Spleen (tissue), 11 donors: ENCODE measurements around the gene BAIAP2L1. TPM values are rescaled to one million over a fixed set of nuclear protein-coding genes. Genes with fewer than 3 reads are reported as not detected.

ENCODE experiments used
- DNase-seq: peaks from one replicate; pipeline ENCODE4 v3.0.0-alpha.2; 2020
- H3K27ac ChIP-seq, 8 donors: fragments of 200-600 bp; sonication (generic) in 7 of 8; 1 replicate in 4 of 8; 2 replicates in 4 of 8; pipeline versions ENCODE4 v1.5.0 to v1.8.0; 2016 to 2021; ENCODE audit warnings: inconsistent platforms in 4 of 8, mild to moderate bottlenecking in 4 of 8, moderate library complexity in 1 of 8
- H3K27me3 ChIP-seq, 7 donors: fragments of 200-600 bp; sonication (generic) in 6 of 7; replicated peaks in 1 of 7; 1 replicate in 4 of 7; 2 replicates in 3 of 7; pipeline versions ENCODE4 v1.5.0 to v1.8.0; 2016 to 2021; ENCODE audit warnings: inconsistent platforms in 3 of 7, mild to moderate bottlenecking in 1 of 7
- H3K36me3 ChIP-seq, 6 donors: fragments of 200-600 bp; sonication (generic) in 5 of 6; 1 replicate in 4 of 6; 2 replicates in 2 of 6; pipeline versions ENCODE4 v1.5.0 to v1.8.0; 2016 to 2021; ENCODE audit warnings: inconsistent platforms in 2 of 6
- H3K4me1 ChIP-seq, 6 donors: fragments of 200-600 bp; sonication (generic) in 5 of 6; 1 replicate in 3 of 6; 2 replicates in 3 of 6; pipeline versions ENCODE4 v1.5.0 to v1.8.0; 2016 to 2021; ENCODE audit warnings: inconsistent platforms in 3 of 6
- H3K4me3 ChIP-seq, 8 donors: fragments of 200-600 bp; sonication (generic) in 7 of 8; 1 replicate in 4 of 8; 2 replicates in 4 of 8; pipeline versions ENCODE4 v1.5.0 to v1.8.0; 2016 to 2021; ENCODE audit warnings: inconsistent platforms in 4 of 8, mild to moderate bottlenecking in 4 of 8, moderate library complexity in 2 of 8
- H3K9me3 ChIP-seq, 8 donors: fragments of 200-600 bp; sonication (generic) in 7 of 8; 1 replicate in 4 of 8; 2 replicates in 4 of 8; pipeline versions ENCODE4 v1.5.0 to v1.8.0; 2016 to 2021; ENCODE audit warnings: inconsistent platforms in 4 of 8
- CTCF ChIP-seq, 11 experiments: fragments of 200-600 bp in 7 of 11; fragments of 450-650 bp in 4 of 11; sonication (generic) in 4 of 11; IDR thresholded peaks in 8 of 11; conservative IDR thresholded peaks in 3 of 11; 1 replicate in 7 of 11; 2 replicates in 4 of 11; pipeline versions ENCODE4 v1.4.0 to v1.8.0; 2016 to 2021; ENCODE audit warnings: antibody characterized with exemption in 11 of 11, inconsistent platforms in 4 of 11, mild to moderate bottlenecking in 1 of 11
- POLR2A ChIP-seq, 3 donors: fragments of 450-650 bp; IDR thresholded peaks; one replicate each; pipeline ENCODE4 v1.5.1; 2017; ENCODE audit warnings: antibody characterized with exemption in 3 of 3, mild to moderate bottlenecking in 1 of 3
- POLR2AphosphoS5 ChIP-seq, 3 donors: sonication (generic); formaldehyde crosslinking; IDR thresholded peaks; one replicate each; pipeline ENCODE4 v1.5.1; 2017; ENCODE audit warnings: antibody characterized with exemption in 3 of 3
- WGBS, 5 donors: extraction: QIAGEN DNeasy Blood & Tissue Kit in 3 of 5; methylation state at CpG; one replicate each; pipeline versions ENCODE4 v1.1.5 to v1.1.7; 2013 to 2018; 5-methylcytosine and 5-hydroxymethylcytosine counted together
- intact Hi-C: fragments of 100-400 bp; cut with DNase I; formaldehyde crosslinking; loops from one replicate; pipeline ENCODE4 v1.15.0; 2023; ENCODE audit warnings: low total_unique reads
- polyA plus RNA-seq, 3 donors: library from polyadenylated mRNA; stranded (reverse); fragments of 200-250 nt; gene quantifications; one replicate each; pipeline ENCODE4 v1.2.1, GENCODE V29; 2013
- total RNA-seq, 7 donors: library from RNA; depleted of rRNA in 3 of 7; stranded (reverse); fragments of >200 nt in 3 of 7; fragmentation: NEBNext Ultra II Directional in 4 of 7; extraction: Animal tissue kit (Norgen Biotek cat#: 25700) in 4 of 7; gene quantifications; one replicate each; pipeline versions ENCODE4 v1.1.0 to v1.2.1, GENCODE V29; 2016 to 2021
- donor health status: healthy with polysubstance abuse.
- donor health status: DM: no; HTN: no; CAD: no; lungs with moderate emphysema.
- donor health status: DM: no; HTN: no; CAD: no.
- donor health status: Bipolar disorder and iron deficiency.
- donor health status: healthy.
- donor health status: DM: no; HTN: no; CAD: no.
- donor health status: DM: yes; HTN: yes; CAD: no.

Gene BAIAP2L1
- total and polyA plus RNA-seq, 10 donors = 0.72 to 2.6 (median 1.5) TPM

GRCh38 chr7:98284335-98285036, 116.4 kb downstream of the BAIAP2L1 start:
- Histone ChIP-seq H3K27me3 (no peaks in the 10 kb centered on the region), H3K4me1 (peaks cover 54 to 89% (median 81%) of the 10 kb centered on the region in 6 donors), H3K4me3 (peak overlapping the region; percentile 60 to 94 (median 80)), H3K9me3 (no peaks in the 10 kb centered on the region), H3K27ac (peak overlapping the region; percentile 27 to 98 (median 94)), H3K36me3 (peaks cover 0 to 66% (median 5%) of the 10 kb centered on the region in 6 donors)
- peak; percentile 92 for DNase-seq
- TF ChIP-seq POLR2AphosphoS5 (IDR thresholded peaks at IDR 0.05) (peak; percentile 77 to 88 (median 85)), CTCF (IDR thresholded peaks at IDR 0.05 in 8 of 11, conservative IDR thresholded peaks at IDR 0.05 in 3 of 11) (peak in 2 of 11 experiments; percentile 5 to 16), POLR2A (IDR thresholded peaks at IDR 0.05) (no peak)
- 27 to 40% (median 30%) methylated on average over 9 to 20 of the region's 20 CpGs for WGBS, 5 donors
- intact Hi-C loops = no loop called here

- Histone ChIP-seq H3K4me3 (peak overlapping the region; percentile 60 to 94 (median 80)), H3K27me3 (no peaks in the 10 kb centered on the region), H3K9me3 (no peaks in the 10 kb centered on the region), H3K27ac (peak overlapping the region; percentile 27 to 98 (median 94)), H3K4me1 (peaks cover 49 to 83% (median 75%) of the 10 kb centered on the region in 6 donors), H3K36me3 (peaks cover 0 to 60% (median 3%) of the 10 kb centered on the region in 6 donors)
- WGBS, 5 donors = 33 to 75% (median 45%) methylated on average over 8 of the region's 8 CpGs
- no peak for DNase-seq
- intact Hi-C loops = no loop called here
- TF ChIP-seq CTCF (IDR thresholded peaks at IDR 0.05 in 8 of 11, conservative IDR thresholded peaks at IDR 0.05 in 3 of 11) (no peak), POLR2AphosphoS5 (IDR thresholded peaks at IDR 0.05) (no peak), POLR2A (IDR thresholded peaks at IDR 0.05) (no peak)
Measured at GRCh38 chr7:98283887-98284222, 117.0 kb downstream of the BAIAP2L1 start.

- Histone ChIP-seq H3K4me3 (peak overlapping the region; percentile 60 to 94 (median 80)), H3K27ac (peak overlapping the region; percentile 27 to 98 (median 94)), H3K9me3 (no peaks in the 10 kb centered on the region), H3K36me3 (peaks cover 0 to 55% (median 2%) of the 10 kb centered on the region in 6 donors), H3K4me1 (peaks cover 49 to 77% (median 69%) of the 10 kb centered on the region in 6 donors), H3K27me3 (no peaks in the 10 kb centered on the region)
- 38 to 59% (median 48%) methylated on average over 12 to 19 of the region's 19 CpGs for WGBS, 5 donors
- DNase-seq = peak; percentile 85
- intact Hi-C loops = no loop called here
- TF ChIP-seq POLR2A (IDR thresholded peaks at IDR 0.05) = peak in 1 of 3 donors; percentile 28
- TF ChIP-seq CTCF (IDR thresholded peaks at IDR 0.05 in 8 of 11, conservative IDR thresholded peaks at IDR 0.05 in 3 of 11) = no peak
- TF ChIP-seq POLR2AphosphoS5 (IDR thresholded peaks at IDR 0.05) = peak; percentile 28 to 81 (median 63)
Measured at GRCh38 chr7:98283127-98283886, 117.6 kb downstream of the BAIAP2L1 start.

GRCh38 chr7:98282703-98283102, 118.2 kb downstream of the BAIAP2L1 start:
- WGBS, 5 donors = 46 to 65% (median 54%) methylated on average over 16 of the region's 16 CpGs
- peaks cover 47 to 71% (median 63%) of the 10 kb centered on the region in 6 donors for H3K4me1 ChIP-seq
- H3K27me3 ChIP-seq = no peaks in the 10 kb centered on the region
- H3K36me3 ChIP-seq = peaks cover 0 to 49% (median 2%) of the 10 kb centered on the region in 6 donors
- no peak for TF ChIP-seq POLR2A (IDR thresholded peaks at IDR 0.05)
- TF ChIP-seq CTCF (IDR thresholded peaks at IDR 0.05 in 8 of 11, conservative IDR thresholded peaks at IDR 0.05 in 3 of 11) = no peak
- TF ChIP-seq POLR2AphosphoS5 (IDR thresholded peaks at IDR 0.05) = no peak
- no peaks in the 10 kb centered on the region for H3K9me3 ChIP-seq
- H3K4me3 ChIP-seq = peak overlapping the region; percentile 60 to 94 (median 80)
- no peak for DNase-seq
- peak overlapping the region; percentile 27 to 98 (median 94) for H3K27ac ChIP-seq
- intact Hi-C loops = no loop called here
